Naive B cell (primary cell): ENCODE results near the gene TCF12. TPM values are rescaled to one million over a fixed set of nuclear protein-coding genes. Genes with fewer than 3 reads are reported as not detected.

Experiments used
- ATAC-seq, 2 donors: fragments of 150-1000 bp; cut with Tn5 transposase; 2 replicates each; pipeline ENCODE4 v1.10.0; 2021; ENCODE audit warnings: low read depth in 2 of 2, mild to moderate bottlenecking in 2 of 2, moderate library complexity in 2 of 2
- DNase-seq: peaks from one replicate; pipeline ENCODE4 v3.0.0; 2022
- H3K27ac Mint-ChIP-seq, 6 donors: one replicate each; pipeline ENCODE4 v1.8.0; 2020 to 2022; ENCODE audit warnings: mild to moderate bottlenecking in 6 of 6, mixed read lengths in 6 of 6, moderate library complexity in 5 of 6, inconsistent platforms in 2 of 6
- H3K27me3 Mint-ChIP-seq, 3 donors: one replicate each; pipeline ENCODE4 v1.8.0; 2021 to 2022; ENCODE audit warnings: mixed read lengths in 3 of 3, mild to moderate bottlenecking in 1 of 3
- H3K36me3 Mint-ChIP-seq, 2 donors: one replicate each; pipeline ENCODE4 v1.8.0; 2020 to 2022; ENCODE audit warnings: mixed read lengths in 2 of 2, inconsistent platforms in 1 of 2, mild to moderate bottlenecking in 1 of 2
- H3K4me1 Mint-ChIP-seq, 3 donors: one replicate each; pipeline ENCODE4 v1.8.0; 2020 to 2022; ENCODE audit warnings: mixed read lengths in 3 of 3, inconsistent platforms in 1 of 3, mild to moderate bottlenecking in 1 of 3, moderate library complexity in 1 of 3
- H3K4me3 Mint-ChIP-seq, 8 donors: one replicate each; pipeline ENCODE4 v1.8.0; 2020 to 2022; ENCODE audit warnings: mild to moderate bottlenecking in 8 of 8, mixed read lengths in 8 of 8, moderate library complexity in 8 of 8, inconsistent platforms in 2 of 8
- H3K9me3 Mint-ChIP-seq, 7 donors: one replicate each; pipeline ENCODE4 v1.8.0; 2020 to 2022; ENCODE audit warnings: mixed read lengths in 7 of 7, mild to moderate bottlenecking in 5 of 7, inconsistent platforms in 2 of 7, moderate library complexity in 1 of 7
- polyA plus RNA-seq, 6 donors: library from polyadenylated mRNA; unstranded; fragments of 300-500 nt; fragmentation: Illumina TruSeq; gene quantifications; one replicate each; pipeline ENCODE4 v1.2.3, GENCODE V29; 2021; ENCODE audit warnings: low read depth in 6 of 6

TCF12 gene
- polyA plus RNA-seq, 6 donors from 2014 or later, result 42.0 to 70.9 (median 56.1) TPM

- DNase-seq (peak; percentile 51), ATAC-seq (peak; percentile 57)
- H3K4me1 Mint-ChIP-seq, result peaks cover 66 to 90% (median 88%) of the 10 kb centered on the region in 3 donors
- peaks cover 0 to 2% (median 0%) of the 10 kb centered on the region in 7 donors for H3K9me3 Mint-ChIP-seq
- H3K36me3 Mint-ChIP-seq, result peaks cover under 1 to 7% of the 10 kb centered on the region in 2 donors
- H3K4me3 Mint-ChIP-seq, result peak overlapping the region; percentile 18 to 93 (median 80)
- H3K27me3 Mint-ChIP-seq, result no peaks in the 10 kb centered on the region
- H3K27ac Mint-ChIP-seq, result peak overlapping the region; percentile 95 to 98 (median 97)
These were observed 368.1 kb downstream of the TCF12 start for GRCh38 chr15:57286446-57287122.

GRCh38 chr15:57287123-57287521 lies 368.7 kb downstream of the TCF12 start:
- peak overlapping the region; percentile 95 to 98 (median 97) for H3K27ac Mint-ChIP-seq
- H3K4me1 Mint-ChIP-seq, result peaks cover 67 to 92% (median 88%) of the 10 kb centered on the region in 3 donors
- H3K27me3 Mint-ChIP-seq, result no peaks in the 10 kb centered on the region
- H3K9me3 Mint-ChIP-seq, result peaks cover 0 to 2% (median 0%) of the 10 kb centered on the region in 7 donors
- ATAC-seq (no peak), DNase-seq (no peak)
- H3K36me3 Mint-ChIP-seq, result peaks cover 6 to 7% of the 10 kb centered on the region in 2 donors
- H3K4me3 Mint-ChIP-seq, result peak overlapping the region; percentile 18 to 93 (median 80)

- DNase-seq, result no peak
These were observed 370.6 kb downstream of the TCF12 start for GRCh38 chr15:57288926-57289580.

GRCh38 chr15:57290187-57290586 lies 371.7 kb downstream of the TCF12 start:
- ATAC-seq (no peak), DNase-seq (no peak)
- peak overlapping the region in 6 of 8 donors; percentile 30 to 64 (median 37) for H3K4me3 Mint-ChIP-seq
- H3K4me1 Mint-ChIP-seq, result peaks cover 65 to 89% (median 80%) of the 10 kb centered on the region in 3 donors
- no peaks in the 10 kb centered on the region for H3K27me3 Mint-ChIP-seq
- peak overlapping the region; percentile 47 to 95 (median 88) for H3K27ac Mint-ChIP-seq
- peaks cover 7 to 11% of the 10 kb centered on the region in 2 donors for H3K36me3 Mint-ChIP-seq
- peaks cover 0 to 2% (median 0%) of the 10 kb centered on the region in 7 donors for H3K9me3 Mint-ChIP-seq

More at GRCh38 chr15:57288926-57289580, 370.6 kb downstream of the TCF12 start:
- Mint-ChIP-seq H3K27ac (peak overlapping the region; percentile 90 to 99 (median 98)), H3K27me3 (no peaks in the 10 kb centered on the region), H3K4me1 (peaks cover 65 to 88% (median 85%) of the 10 kb centered on the region in 3 donors), H3K36me3 (peaks cover 7 to 11% of the 10 kb centered on the region in 2 donors), H3K9me3 (peaks cover 0 to 2% (median 0%) of the 10 kb centered on the region in 7 donors), H3K4me3 (peak overlapping the region; percentile 13 to 82 (median 65))
- no peak for ATAC-seq

- no peak for DNase-seq
- peaks cover 7 to 11% of the 10 kb centered on the region in 2 donors for H3K36me3 Mint-ChIP-seq
These were observed 372.4 kb downstream of the TCF12 start for GRCh38 chr15:57290826-57291225.

GRCh38 chr15:57296473-57297162 lies 378.2 kb downstream of the TCF12 start:
- Mint-ChIP-seq H3K4me1 (peaks cover 53 to 76% (median 64%) of the 10 kb centered on the region in 3 donors), H3K36me3 (peaks cover 6 to 15% of the 10 kb centered on the region in 2 donors), H3K4me3 (peak overlapping the region in 6 of 8 donors; percentile 68 to 99 (median 88)), H3K9me3 (no peaks in the 10 kb centered on the region), H3K27ac (peak overlapping the region; percentile 99 to 100 (median 100)), H3K27me3 (no peaks in the 10 kb centered on the region)
- DNase-seq (no peak), ATAC-seq (no peak)

More at GRCh38 chr15:57290826-57291225, 372.4 kb downstream of the TCF12 start:
- Mint-ChIP-seq H3K27ac (peak overlapping the region in 5 of 6 donors; percentile 24 to 95 (median 81)), H3K4me1 (peaks cover 62 to 88% (median 76%) of the 10 kb centered on the region in 3 donors), H3K27me3 (no peaks in the 10 kb centered on the region), H3K4me3 (peak overlapping the region in 5 of 8 donors; percentile 22 to 64 (median 45)), H3K9me3 (peaks cover 0 to 2% (median 0%) of the 10 kb centered on the region in 7 donors)
- no peak for ATAC-seq

- ATAC-seq (no peak), DNase-seq (no peak)
- no peaks in the 10 kb centered on the region for H3K9me3 Mint-ChIP-seq
- peak overlapping the region; percentile 99 to 100 (median 100) for H3K27ac Mint-ChIP-seq
- no peaks in the 10 kb centered on the region for H3K27me3 Mint-ChIP-seq
- H3K4me1 Mint-ChIP-seq, result peaks cover 48 to 70% (median 61%) of the 10 kb centered on the region in 3 donors
- peak overlapping the region; percentile 55 to 99 (median 88) for H3K4me3 Mint-ChIP-seq
- peaks cover 11 to 14% of the 10 kb centered on the region in 2 donors for H3K36me3 Mint-ChIP-seq
These were observed 378.7 kb downstream of the TCF12 start for GRCh38 chr15:57297163-57297593.

- Mint-ChIP-seq H3K27me3 (no peaks in the 10 kb centered on the region), H3K9me3 (no peaks in the 10 kb centered on the region), H3K4me3 (peak overlapping the region in 6 of 8 donors; percentile 68 to 99 (median 98)), H3K4me1 (peaks cover 48 to 67% (median 62%) of the 10 kb centered on the region in 3 donors), H3K27ac (peak overlapping the region; percentile 99 to 100 (median 100)), H3K36me3 (peaks cover 14 to 16% of the 10 kb centered on the region in 2 donors)
- ATAC-seq (no peak), DNase-seq (no peak)
These were observed 379.2 kb downstream of the TCF12 start for GRCh38 chr15:57297630-57298029.

GRCh38 chr15:57298204-57298603 lies 379.8 kb downstream of the TCF12 start:
- no peaks in the 10 kb centered on the region for H3K27me3 Mint-ChIP-seq
- H3K36me3 Mint-ChIP-seq, result peaks cover 20 to 22% of the 10 kb centered on the region in 2 donors
- DNase-seq (peak; percentile 38), ATAC-seq (peak in 1 of 2 donors; percentile 4)
- H3K4me3 Mint-ChIP-seq, result peak overlapping the region; percentile 54 to 99 (median 98)
- peaks cover 51 to 66% (median 62%) of the 10 kb centered on the region in 3 donors for H3K4me1 Mint-ChIP-seq
- no peaks in the 10 kb centered on the region for H3K9me3 Mint-ChIP-seq
- H3K27ac Mint-ChIP-seq, result peak overlapping the region; percentile 99 to 100 (median 100)

- Mint-ChIP-seq H3K4me1 (peaks cover 56 to 64% (median 62%) of the 10 kb centered on the region in 3 donors), H3K27ac (peak overlapping the region; percentile 99 to 100 (median 100))
These were observed 380.6 kb downstream of the TCF12 start for GRCh38 chr15:57298843-57299550.

GRCh38 chr15:57301307-57301706 lies 382.9 kb downstream of the TCF12 start:
- no peak for DNase-seq
- peak overlapping the region; percentile 97 to 100 (median 99) for H3K4me3 Mint-ChIP-seq
- ATAC-seq, result no peak
- peaks cover 63 to 77% (median 69%) of the 10 kb centered on the region in 3 donors for H3K4me1 Mint-ChIP-seq
- H3K36me3 Mint-ChIP-seq, result peaks cover 44 to 51% of the 10 kb centered on the region in 2 donors
- no peaks in the 10 kb centered on the region for H3K9me3 Mint-ChIP-seq
- peak overlapping the region; percentile 99 to 100 (median 100) for H3K27ac Mint-ChIP-seq
- no peaks in the 10 kb centered on the region for H3K27me3 Mint-ChIP-seq

More at GRCh38 chr15:57298843-57299550, 380.6 kb downstream of the TCF12 start:
- Mint-ChIP-seq H3K9me3 (no peaks in the 10 kb centered on the region), H3K36me3 (peaks cover 25 to 30% of the 10 kb centered on the region in 2 donors), H3K27me3 (no peaks in the 10 kb centered on the region), H3K4me3 (peak overlapping the region; percentile 97 to 100 (median 99))
- no peak for ATAC-seq
- DNase-seq, result no peak

- H3K4me3 Mint-ChIP-seq, result peak overlapping the region; percentile 97 to 100 (median 99)
- ATAC-seq (no peak), DNase-seq (no peak)
- no peaks in the 10 kb centered on the region for H3K27me3 Mint-ChIP-seq
- H3K4me1 Mint-ChIP-seq, result peaks cover 59 to 77% (median 66%) of the 10 kb centered on the region in 3 donors
- no peaks in the 10 kb centered on the region for H3K9me3 Mint-ChIP-seq
- H3K36me3 Mint-ChIP-seq, result peaks cover 45 to 53% of the 10 kb centered on the region in 2 donors
- H3K27ac Mint-ChIP-seq, result peak overlapping the region; percentile 21 to 100 (median 99)
These were observed 384.3 kb downstream of the TCF12 start for GRCh38 chr15:57302640-57303257.
